ENCODE data around the gene KIF14. TPM values are rescaled to one million over a fixed set of nuclear protein-coding genes. Genes with fewer than 3 reads are reported as not detected.
A peak's percentile ranks its signal among the peaks of the same experiment; 100 is the strongest.

The KIF14 gene
- under 1 TPM; 0.05 to 0.27 TPM for total RNA-seq
- long read RNA-seq: 0 reads

GRCh38 chr1:200620273-200621131, at the start of gene KIF14:
TSS of gene KIF14 (minus strand) at chr1:200620751. CDS start at chr1:200618723, 2,028 bp downstream.
- DNase-seq: peak; percentile 95
- peak; percentile 99 to 100 for ATAC-seq
- intact Hi-C loops (cut with DNase I): loop anchor here (2.0 to 5.0 kb wide), 2 partner anchors 182 to 216 kb away; no protein-coding TSS in a partner anchor

- DNase-seq (peak; percentile 97), ATAC-seq (peak; percentile 94 to 97)
- intact Hi-C loops (cut with DNase I): loop anchor here in 1 of 2 donors (1.0 kb wide), 1 partner anchor 70 kb away; no protein-coding TSS in a partner anchor
Observed at GRCh38 chr1:200669314-200670241, 49.0 kb upstream of the KIF14 start, which contains the start of gene DDX59. TSS of gene DDX59 (minus strand) at chr1:200669907. CDS start at chr1:200666740, 3,167 bp downstream.

- ATAC-seq: no peak
- intact Hi-C loops (cut with DNase I): loop anchor here in 1 of 2 donors (1.0 kb wide), 1 partner anchor 71 kb away; no protein-coding TSS in a partner anchor
Observed at GRCh38 chr1:200668514-200669313, 48.2 kb upstream of the KIF14 start.

GRCh38 chr1:200666309-200666708, 45.8 kb upstream of the KIF14 start:
- DNase-seq (no peak), ATAC-seq (no peak)
- intact Hi-C loops (cut with DNase I): no loop called here

More at GRCh38 chr1:200668514-200669313, 48.2 kb upstream of the KIF14 start:
- no peak for DNase-seq

GRCh38 chr1:200665861-200666260, 45.3 kb upstream of the KIF14 start:
- intact Hi-C loops (cut with DNase I): no loop called here
- ATAC-seq: no peak
- DNase-seq: no peak

- peak in 1 of 2 donors; percentile 32 for ATAC-seq
- DNase-seq: peak; percentile 71
- intact Hi-C loops (cut with DNase I): no loop called here
Observed at GRCh38 chr1:200660719-200661118, 40.2 kb upstream of the KIF14 start.

GRCh38 chr1:200659269-200659668, 38.7 kb upstream of the KIF14 start:
- ATAC-seq (peak in 1 of 2 donors; percentile 52), DNase-seq (no peak)
- intact Hi-C loops (cut with DNase I): no loop called here

GRCh38 chr1:200658037-200658818, 37.7 kb upstream of the KIF14 start:
- no peak for DNase-seq
- no peak for ATAC-seq
- intact Hi-C loops (cut with DNase I): no loop called here

- intact Hi-C loops (cut with DNase I): no loop called here
- ATAC-seq (no peak), DNase-seq (no peak)
Observed at GRCh38 chr1:200654660-200655059, 34.1 kb upstream of the KIF14 start.

- intact Hi-C loops (cut with DNase I): no loop called here
- DNase-seq (no peak), ATAC-seq (no peak)
Observed at GRCh38 chr1:200653022-200653462, 32.5 kb upstream of the KIF14 start.

- ATAC-seq (no peak), DNase-seq (no peak)
- intact Hi-C loops (cut with DNase I): no loop called here
Observed at GRCh38 chr1:200652378-200652777, 31.8 kb upstream of the KIF14 start.

GRCh38 chr1:200646515-200646914, 26.0 kb upstream of the KIF14 start:
- intact Hi-C loops (cut with DNase I): no loop called here
- DNase-seq (no peak), ATAC-seq (no peak)

GRCh38 chr1:200644021-200644420, 23.5 kb upstream of the KIF14 start:
- intact Hi-C loops (cut with DNase I): no loop called here
- DNase-seq (no peak), ATAC-seq (no peak)

- ATAC-seq: peak in 1 of 2 donors; percentile 17
- intact Hi-C loops (cut with DNase I): no loop called here
- no peak for DNase-seq
Observed at GRCh38 chr1:200642481-200642880, 21.9 kb upstream of the KIF14 start.

GRCh38 chr1:200640963-200641401, 20.4 kb upstream of the KIF14 start:
- intact Hi-C loops (cut with DNase I): no loop called here
- DNase-seq: no peak
- peak in 1 of 2 donors; percentile 37 for ATAC-seq

GRCh38 chr1:200640373-200640962, 19.9 kb upstream of the KIF14 start:
- DNase-seq (no peak), ATAC-seq (no peak)
- intact Hi-C loops (cut with DNase I): no loop called here

GRCh38 chr1:200638073-200638472, 17.5 kb upstream of the KIF14 start:
- intact Hi-C loops (cut with DNase I): no loop called here

More at GRCh38 chr1:200638073-200638472, 17.5 kb upstream of the KIF14 start:
- ATAC-seq: no peak
- no peak for DNase-seq

All from left cardiac atrium (tissue), 4 donors.